ENCODE measurements around the gene ACO2. TPM values are rescaled to one million over a fixed set of nuclear protein-coding genes. Genes with fewer than 3 reads are reported as not detected.

ACO2 gene
- total RNA-seq, 4 donors from 2014 or later = 164 to 351 (median 255) TPM

- Histone ChIP-seq H3K9me3 (no peaks in the 10 kb centered on the region), H3K4me3 (no peak overlapping the region), H3K4me1 (peaks cover 0 to 3% (median 2%) of the 10 kb centered on the region in 4 donors), H3K27me3 (no peaks in the 10 kb centered on the region), H3K36me3 (peaks cover 0 to 75% (median 35%) of the 10 kb centered on the region in 4 donors), H3K27ac (no peak overlapping the region)
- TF ChIP-seq CTCF (IDR thresholded peaks at IDR 0.05) = no peak
- no peak for TF ChIP-seq POLR2A (IDR thresholded peaks at IDR 0.05)
- no peak for TF ChIP-seq POLR2AphosphoS5 (IDR thresholded peaks at IDR 0.05)
- TF ChIP-seq EP300 (IDR thresholded peaks at IDR 0.05; ENCODE audit: low read depth) = no peak
- intact Hi-C loops (cut with DNase I; ENCODE audit: low total_unique reads) (no loop called here), in situ Hi-C loops (cut with MboI; ENCODE audit: low pct_ligation_motif_present in 1 of 4, low pct_unique_long_range_greater_than_20kb in 1 of 4, low sequenced_read_pairs in 3 of 4) (no loop called here)
- DNase-seq = no peak
- 89 to 100% methylated on average over 1 to 4 of the region's 4 CpGs for WGBS, 2 donors (ENCODE audit: low coverage in 1 of 2)
These were observed 7.0 kb upstream of the ACO2 start for GRCh38 chr22:41461901-41462300.

GRCh38 chr22:41469218-41469851, 418 bp downstream of the ACO2 start:
- no peaks in the 10 kb centered on the region for H3K27me3 ChIP-seq
- in situ Hi-C loops (cut with MboI; ENCODE audit: low pct_ligation_motif_present in 1 of 4, low pct_unique_long_range_greater_than_20kb in 1 of 4, low sequenced_read_pairs in 3 of 4) (no loop called here), intact Hi-C loops (cut with DNase I; ENCODE audit: low total_unique reads) (no loop called here)
- H3K4me3 ChIP-seq = peak overlapping the region; percentile 72 to 100 (median 88)
- TF ChIP-seq POLR2AphosphoS5 (IDR thresholded peaks at IDR 0.05) = no peak
- peak; percentile 52 for TF ChIP-seq POLR2A (IDR thresholded peaks at IDR 0.05)
- DNase-seq = peak; percentile 81
- H3K36me3 ChIP-seq = peaks cover 0 to 27% (median 12%) of the 10 kb centered on the region in 4 donors
- 2 to 4% methylated on average over 6 to 17 of the region's 30 CpGs for WGBS, 2 donors (ENCODE audit: low coverage in 1 of 2)
- H3K27ac ChIP-seq = peak overlapping the region; percentile 96 to 100 (median 98)
- H3K4me1 ChIP-seq = peaks cover 12 to 45% (median 30%) of the 10 kb centered on the region in 4 donors
- H3K9me3 ChIP-seq = no peaks in the 10 kb centered on the region

GRCh38 chr22:41470886-41471285, 2.0 kb downstream of the ACO2 start:
- H3K36me3 ChIP-seq = peaks cover 0 to 13% (median 4%) of the 10 kb centered on the region in 4 donors
- H3K4me3 ChIP-seq = peak overlapping the region in 1 of 4 donors; percentile 100
- H3K4me1 ChIP-seq = peaks cover 12 to 45% (median 30%) of the 10 kb centered on the region in 4 donors
- H3K27ac ChIP-seq = peak overlapping the region; percentile 19 to 100 (median 96)
- WGBS, 2 donors (ENCODE audit: low coverage in 1 of 2) = 70 to 81% methylated on average over 2 of the region's 2 CpGs
- H3K9me3 ChIP-seq = no peaks in the 10 kb centered on the region
- no peak for DNase-seq
- TF ChIP-seq POLR2AphosphoS5 (IDR thresholded peaks at IDR 0.05) (no peak), CTCF (IDR thresholded peaks at IDR 0.05) (no peak), POLR2A (IDR thresholded peaks at IDR 0.05) (no peak), EP300 (IDR thresholded peaks at IDR 0.05; ENCODE audit: low read depth) (no peak)
- H3K27me3 ChIP-seq = no peaks in the 10 kb centered on the region
- in situ Hi-C loops (cut with MboI; ENCODE audit: low pct_ligation_motif_present in 1 of 4, low pct_unique_long_range_greater_than_20kb in 1 of 4, low sequenced_read_pairs in 3 of 4) = no loop called here
- intact Hi-C loops (cut with DNase I; ENCODE audit: low total_unique reads) = no loop called here

GRCh38 chr22:41471568-41471967, 2.7 kb downstream of the ACO2 start:
- H3K9me3 ChIP-seq = no peaks in the 10 kb centered on the region
- in situ Hi-C loops (cut with MboI; ENCODE audit: low pct_ligation_motif_present in 1 of 4, low pct_unique_long_range_greater_than_20kb in 1 of 4, low sequenced_read_pairs in 3 of 4) = no loop called here
- intact Hi-C loops (cut with DNase I; ENCODE audit: low total_unique reads) = no loop called here
- TF ChIP-seq CTCF (IDR thresholded peaks at IDR 0.05) = no peak
- TF ChIP-seq POLR2AphosphoS5 (IDR thresholded peaks at IDR 0.05) = peak in 1 of 3 donors; percentile 24
- H3K4me1 ChIP-seq = peaks cover 12 to 45% (median 30%) of the 10 kb centered on the region in 4 donors
- no peak for DNase-seq
- peaks cover 0 to 9% (median under 1%) of the 10 kb centered on the region in 4 donors for H3K36me3 ChIP-seq
- H3K27me3 ChIP-seq = no peaks in the 10 kb centered on the region
- 67% methylated on average over 2 of the region's 2 CpGs; no CpG with 5 or more reads in 1 of the 2 donors for WGBS, 2 donors (ENCODE audit: low coverage in 1 of 2)
- H3K4me3 ChIP-seq = no peak overlapping the region
- peak overlapping the region in 3 of 4 donors; percentile 19 to 100 (median 96) for H3K27ac ChIP-seq
